Stimulated activated CD4-positive, alpha-beta T cell treated with anti-CD3 and anti-CD28 coated beads, TNF-alpha, amount 100 ng/mL, for 4 hours (primary cell): ENCODE results near the gene AJUBA.
"Not testable (repeated sequence)": the region's sequence is repeated elsewhere in the genome, so short reads cannot be mapped to it uniquely, and the experiment has no call there.

Experiments
- DNase-seq, 3 experiments: peaks; one replicate each; pipeline ENCODE4 v3.0.0-alpha.2; 2020; ENCODE audit warnings: low read depth in 3 of 3

The AJUBA gene

DNA sequence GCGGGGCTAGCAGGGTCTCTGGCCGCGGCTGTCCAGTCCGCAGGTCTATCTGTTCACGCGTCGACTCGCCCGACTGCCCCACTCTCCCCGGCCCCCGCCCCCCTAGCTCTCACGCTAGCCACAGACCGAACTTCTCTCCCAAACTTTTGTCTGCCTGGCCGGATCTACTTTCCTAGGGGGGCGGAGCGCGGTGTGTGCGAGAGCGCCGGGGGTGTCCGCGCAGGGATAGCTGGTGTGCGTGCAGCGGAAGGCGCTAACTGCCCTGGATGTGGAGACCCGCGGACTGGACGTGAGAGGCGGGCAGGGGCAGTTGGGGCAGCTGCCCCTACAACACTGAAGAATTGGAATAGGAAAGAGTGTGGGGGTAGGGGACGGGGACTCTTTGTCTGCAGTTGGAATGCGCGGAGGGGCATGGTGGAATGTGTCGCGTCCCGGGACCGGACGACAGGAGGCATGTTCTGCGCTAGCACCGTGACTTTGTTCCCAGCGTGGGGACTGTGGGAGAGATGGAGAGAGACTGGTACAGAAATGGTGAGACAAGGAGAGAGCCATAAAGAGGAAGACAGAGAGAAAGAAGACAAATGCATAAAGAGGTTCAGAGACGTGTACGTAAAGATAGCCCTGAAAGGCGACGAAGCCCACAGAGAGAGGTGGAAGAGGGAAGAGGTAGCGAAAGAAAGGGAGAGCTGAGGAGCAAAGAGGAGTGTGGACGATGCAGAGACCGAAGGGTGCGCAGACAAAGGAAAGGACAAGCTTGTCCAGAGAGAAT lies at the start of gene AJUBA:
Gene AJUBA, minus strand, starts transcription at position 75 of the 769 bp plus-strand sequence. CDS start 285 bp downstream, outside the sequence.
- peak; percentile 55 to 65 (median 56) for DNase-seq

DNA sequence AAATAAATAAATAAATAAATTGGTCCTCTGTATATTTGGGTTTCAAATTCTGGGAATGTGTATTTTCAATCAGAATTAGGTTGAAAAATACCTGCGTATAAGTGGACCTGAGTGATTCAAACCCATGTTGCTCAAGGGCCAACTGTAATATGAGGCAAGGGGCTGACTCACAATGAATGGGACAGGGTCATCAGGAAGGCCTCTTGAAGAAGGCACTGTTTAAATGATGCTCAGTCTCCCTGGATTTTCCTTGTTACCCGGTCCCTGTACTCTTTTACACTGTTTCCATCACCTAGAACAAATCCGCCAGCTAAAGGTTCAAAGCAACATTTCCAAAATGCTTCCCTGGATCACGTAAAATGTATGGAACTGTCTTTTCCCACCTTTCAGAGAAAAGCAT lies 48.6 kb upstream of the AJUBA start:
- no peak for DNase-seq

DNA sequence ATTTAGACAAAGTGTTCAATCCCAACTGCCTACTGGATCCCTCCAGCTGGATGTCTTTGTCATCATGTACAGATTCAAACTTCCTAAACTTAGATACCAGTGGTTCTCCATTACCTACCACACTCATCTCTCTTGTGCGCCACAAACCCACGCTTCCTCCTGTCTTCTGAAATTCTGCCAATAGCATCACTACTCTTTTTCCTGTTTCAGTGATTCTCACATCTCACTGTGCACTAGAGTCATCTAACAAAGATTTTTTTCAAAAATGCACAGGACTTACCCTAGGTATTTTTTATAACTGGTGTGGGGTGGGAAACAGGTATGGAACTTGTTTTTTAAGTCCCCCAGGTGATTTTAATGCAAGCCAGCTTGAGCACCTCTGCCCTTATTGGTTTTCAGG lies 46.4 kb upstream of the AJUBA start:
- DNase-seq = no peak

DNA sequence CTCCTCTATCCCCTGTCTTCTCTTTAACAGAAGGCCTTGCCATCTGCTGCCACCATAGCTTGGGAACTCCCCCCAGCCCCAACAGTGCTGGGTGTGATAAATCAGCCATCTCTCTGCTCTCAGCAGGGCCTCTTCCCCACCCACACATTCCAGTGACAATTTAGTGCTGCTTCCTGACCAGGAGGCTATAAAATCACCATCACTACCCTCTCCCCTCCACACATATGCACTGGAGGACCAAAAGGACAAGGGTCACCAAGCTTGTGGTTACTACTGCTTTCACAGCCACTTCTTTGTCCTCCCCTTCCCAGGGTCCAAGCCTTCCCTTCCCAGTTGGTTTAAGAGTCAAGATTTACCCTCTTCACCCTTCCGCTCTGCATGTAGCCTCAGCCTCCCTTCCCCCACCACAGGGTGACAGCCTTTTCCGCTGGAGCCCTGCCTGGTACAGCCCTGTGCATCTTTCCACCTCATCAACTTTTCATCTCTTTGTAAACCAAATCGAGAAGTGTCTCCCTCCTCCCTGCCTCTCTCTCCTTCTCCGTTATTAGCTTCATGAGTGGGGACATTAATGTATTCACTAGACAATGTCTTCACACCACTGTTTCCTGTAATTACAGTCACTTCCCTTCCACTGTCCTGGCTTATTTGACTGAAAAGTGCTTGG lies 42.9 kb upstream of the AJUBA start:
- no peak for DNase-seq

DNA sequence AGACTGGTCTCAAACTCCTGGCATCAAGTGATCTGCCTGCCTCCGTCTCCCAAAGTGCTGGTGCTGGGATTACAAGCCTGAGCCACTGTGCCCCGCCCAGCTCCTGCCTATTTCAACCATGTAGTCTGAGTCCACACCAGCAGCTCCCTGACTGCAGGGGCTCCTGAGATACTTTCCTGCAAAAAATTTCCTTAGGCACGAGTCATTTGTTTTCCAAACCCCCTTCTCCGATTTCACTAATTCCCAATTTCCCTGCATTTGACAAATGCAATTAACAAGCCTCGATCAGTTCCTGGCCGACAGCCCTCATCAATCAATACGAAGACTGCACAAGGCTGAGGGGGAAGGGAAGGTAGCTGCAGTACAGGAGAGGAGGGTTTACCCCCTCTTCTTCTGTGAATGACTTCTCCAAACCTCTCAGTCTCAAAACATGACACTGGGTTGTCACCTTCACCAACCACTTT lies 42.3 kb upstream of the AJUBA start:
- no peak for DNase-seq

DNA sequence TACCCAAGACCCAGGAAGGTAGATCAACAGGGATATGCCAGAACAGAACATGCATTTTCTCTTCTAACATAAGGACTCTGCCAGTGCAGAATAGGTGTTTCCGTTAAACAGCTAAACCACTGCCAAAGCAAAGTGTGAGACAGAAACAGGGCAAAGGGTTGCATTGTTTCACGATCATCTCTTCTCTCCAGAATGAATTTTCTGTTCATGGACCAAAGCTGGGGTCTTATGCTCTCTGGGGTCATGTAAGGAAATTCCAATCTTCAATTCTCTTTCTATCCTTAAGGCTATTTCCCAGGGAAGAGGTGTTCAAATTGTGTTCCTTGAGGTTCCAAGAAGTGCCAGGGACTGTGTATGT lies 41.4 kb upstream of the AJUBA start:
- no peak for DNase-seq

DNA sequence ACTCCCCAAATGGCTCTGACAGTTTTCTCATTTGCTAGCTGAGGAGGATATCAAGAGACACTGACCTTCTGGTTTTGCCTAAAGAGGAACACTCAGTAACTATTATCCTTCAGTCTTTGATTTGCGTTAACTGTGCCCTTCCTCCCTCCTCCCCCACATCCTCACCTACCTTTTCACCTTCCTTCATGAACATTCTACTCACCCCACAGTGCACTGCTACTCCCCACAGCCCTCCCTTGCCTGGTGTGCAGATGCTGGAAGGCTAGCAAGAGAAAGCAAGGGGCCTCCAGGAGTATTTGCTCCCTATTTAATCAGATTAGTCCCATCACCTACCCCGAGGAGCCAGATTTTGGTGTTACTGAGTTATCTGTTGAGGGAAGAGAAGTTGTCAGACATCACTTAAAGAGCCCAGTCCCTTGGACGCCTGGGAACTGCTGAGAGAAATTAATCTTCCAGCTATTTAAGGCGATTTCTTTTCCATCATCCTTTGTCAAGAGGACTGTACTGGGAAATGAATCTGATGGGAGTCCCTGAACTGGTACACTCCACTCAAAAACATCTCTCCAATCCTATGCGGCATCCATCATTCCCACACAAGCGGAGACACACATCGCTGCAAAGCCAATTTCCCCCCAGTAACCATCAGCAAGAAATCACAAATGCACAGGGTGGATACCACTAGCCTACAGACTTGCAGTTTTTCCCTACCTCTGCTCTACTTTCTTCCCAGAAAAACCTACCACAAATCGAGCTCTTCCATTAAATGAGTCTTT lies 40.9 kb upstream of the AJUBA start:
- no peak for DNase-seq

DNA sequence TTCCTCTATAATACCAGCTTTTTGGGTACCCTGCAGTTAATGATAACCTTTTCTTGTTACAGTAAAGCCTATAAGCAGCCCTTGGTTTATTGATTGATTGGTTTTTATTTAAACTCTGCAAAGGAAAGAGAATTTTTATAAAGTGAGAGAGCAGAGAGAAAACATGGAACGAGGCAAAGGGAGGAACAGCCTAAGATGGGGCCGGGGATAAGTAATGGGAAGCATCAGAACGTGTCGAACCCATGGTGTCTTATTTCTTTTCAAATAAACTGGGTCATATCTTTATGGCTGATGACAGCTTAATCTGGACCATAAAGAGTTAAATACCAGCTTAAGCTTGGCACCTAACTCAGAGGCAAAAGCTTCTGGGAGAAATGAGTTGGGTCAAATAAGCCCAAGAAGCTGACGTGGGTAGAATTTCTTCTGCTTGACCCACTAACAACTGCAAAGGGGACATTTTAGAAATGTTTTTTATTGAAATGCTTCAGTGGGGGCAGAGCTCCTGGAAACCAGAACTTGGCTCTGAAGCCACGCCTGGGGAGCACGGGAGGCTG lies 39.6 kb upstream of the AJUBA start:
- no peak for DNase-seq

DNA sequence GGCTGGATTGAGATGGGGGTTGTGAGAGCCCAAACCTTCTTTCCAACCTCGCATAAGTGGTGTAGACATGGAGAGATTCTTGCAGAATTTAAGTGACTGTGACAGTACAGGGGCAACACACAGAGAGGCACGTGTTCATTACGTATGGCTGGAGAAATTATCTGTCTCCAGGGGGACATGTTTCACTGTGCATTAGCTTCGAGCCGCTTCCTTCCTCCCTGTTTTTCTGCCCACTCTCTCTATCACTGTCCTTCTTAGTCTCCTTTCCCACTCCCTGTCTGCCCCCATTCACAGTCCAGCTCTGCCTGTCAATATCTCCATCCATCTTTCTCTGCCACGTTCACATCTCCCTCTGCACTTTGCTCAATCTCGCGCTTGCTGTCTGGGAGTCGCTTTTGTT lies 39.1 kb upstream of the AJUBA start:
- no peak for DNase-seq

DNA sequence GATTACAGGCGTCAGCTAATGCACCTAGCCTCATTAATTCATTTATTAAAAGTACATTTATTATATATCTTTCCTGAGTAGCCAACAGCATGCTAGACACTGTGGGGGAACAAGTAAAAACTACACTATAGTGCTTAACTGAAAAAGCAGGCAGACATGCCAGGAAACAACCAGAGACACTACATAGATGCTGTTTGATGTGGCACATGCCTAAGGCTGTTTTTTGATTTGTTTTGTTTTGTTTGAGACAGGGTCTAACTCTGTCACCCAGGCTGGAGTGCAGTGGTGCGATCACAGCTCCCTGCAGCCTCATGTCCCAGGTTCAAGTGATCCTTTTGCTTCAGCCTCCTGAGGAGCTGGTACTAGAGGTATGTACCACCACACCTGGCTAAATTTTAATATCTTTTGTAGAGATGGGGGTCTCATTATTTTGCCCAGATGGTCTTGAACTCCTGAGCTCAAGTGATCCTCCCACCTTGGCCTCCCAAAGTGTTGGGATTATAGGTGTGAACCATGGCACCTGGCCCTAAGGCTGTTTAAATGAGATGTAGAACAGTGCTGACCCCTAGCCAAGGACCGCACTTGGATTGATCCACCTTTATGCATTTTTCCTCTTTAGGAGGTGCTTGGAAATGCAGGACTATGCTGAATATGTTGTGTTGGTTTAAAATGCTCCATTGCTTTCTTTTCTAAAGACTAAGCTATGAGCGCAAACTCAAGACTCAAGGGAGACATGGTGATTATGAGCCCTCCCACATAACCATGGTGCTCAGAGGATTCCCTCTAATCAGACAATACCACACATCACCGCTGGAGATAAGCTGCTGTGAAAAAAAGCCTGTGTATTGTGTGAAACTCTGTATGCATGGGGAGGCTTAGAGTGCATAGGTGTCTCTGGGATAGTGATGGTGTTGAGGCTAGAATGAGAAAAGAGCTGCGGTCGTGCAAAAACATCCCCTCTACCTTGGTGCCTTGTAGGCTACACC lies 38.1 kb upstream of the AJUBA start:
- DNase-seq = no peak

DNA sequence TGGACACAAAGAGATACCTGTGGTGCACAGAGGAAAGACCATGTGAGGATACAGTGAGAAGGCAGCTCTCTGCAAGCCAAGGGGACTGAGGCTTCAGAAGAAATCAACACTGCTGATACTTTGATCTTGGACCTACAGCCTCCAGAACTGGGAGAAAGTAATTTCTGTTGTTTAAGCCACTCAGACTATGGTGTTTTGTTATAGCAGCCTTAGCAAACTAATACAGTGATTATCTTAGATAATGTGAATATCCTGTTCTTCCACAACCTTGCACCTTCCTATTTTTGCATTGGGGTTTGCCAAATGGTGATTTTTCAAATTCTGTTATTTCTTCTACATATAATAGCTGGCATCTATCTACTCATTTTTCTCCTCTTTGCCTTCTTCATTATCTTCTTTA lies 35.8 kb upstream of the AJUBA start:
- DNase-seq = no peak

DNA sequence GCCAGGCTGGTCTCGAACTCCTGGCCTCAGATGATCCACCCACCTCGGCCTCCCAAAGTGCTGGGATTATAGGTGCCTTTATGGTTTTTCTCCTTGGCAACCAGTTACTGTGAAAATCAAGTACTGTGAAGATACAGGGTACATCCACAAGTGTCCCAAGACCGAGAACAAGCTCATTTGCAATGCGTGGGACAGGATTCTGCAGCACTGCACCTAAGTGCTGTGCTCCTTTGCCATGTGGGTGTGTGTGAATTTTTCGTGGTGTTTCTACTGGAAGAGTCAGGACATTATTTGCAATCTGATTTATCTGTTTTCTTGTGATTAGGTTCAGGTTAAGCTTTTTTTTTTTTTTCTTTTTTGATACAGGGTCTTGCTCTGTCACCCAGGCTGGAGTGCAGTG lies 34.7 kb upstream of the AJUBA start:
- no peak for DNase-seq

DNA sequence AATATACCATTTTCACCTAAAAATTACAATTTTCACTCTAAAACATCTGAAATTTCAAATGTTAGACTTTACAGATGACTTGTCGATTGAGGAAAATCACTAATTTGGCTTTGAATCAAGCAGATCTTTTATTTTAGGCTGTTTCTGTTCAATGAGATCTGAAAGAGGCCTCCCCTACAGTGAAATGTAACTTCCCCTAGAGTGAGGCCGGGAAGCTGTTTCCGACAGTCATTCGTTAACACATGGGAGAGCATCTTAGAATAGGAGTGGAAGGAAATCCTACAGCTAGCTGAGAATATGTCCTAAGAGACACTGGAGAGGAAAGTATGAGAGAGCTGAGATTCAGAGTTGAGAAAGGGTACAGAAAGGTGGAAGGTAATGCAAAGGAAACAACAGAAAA lies 33.3 kb upstream of the AJUBA start:
- DNase-seq = no peak

DNA sequence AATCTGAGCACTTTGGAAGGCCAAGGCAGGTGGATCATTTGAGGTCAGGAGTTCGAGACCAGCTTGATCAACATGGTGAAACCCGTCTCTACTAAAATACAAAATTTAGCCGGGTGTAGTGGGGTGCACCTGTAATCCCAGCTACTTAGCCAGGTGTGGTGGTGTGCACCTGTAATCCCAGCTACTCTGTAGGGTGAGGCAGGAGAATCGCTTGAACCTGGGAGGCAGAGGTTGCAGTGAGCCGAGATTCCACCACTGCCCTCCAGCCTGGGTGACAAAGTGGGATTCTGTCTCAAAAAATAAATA lies 31.4 kb upstream of the AJUBA start:
- not testable (repeated sequence) for DNase-seq

DNA sequence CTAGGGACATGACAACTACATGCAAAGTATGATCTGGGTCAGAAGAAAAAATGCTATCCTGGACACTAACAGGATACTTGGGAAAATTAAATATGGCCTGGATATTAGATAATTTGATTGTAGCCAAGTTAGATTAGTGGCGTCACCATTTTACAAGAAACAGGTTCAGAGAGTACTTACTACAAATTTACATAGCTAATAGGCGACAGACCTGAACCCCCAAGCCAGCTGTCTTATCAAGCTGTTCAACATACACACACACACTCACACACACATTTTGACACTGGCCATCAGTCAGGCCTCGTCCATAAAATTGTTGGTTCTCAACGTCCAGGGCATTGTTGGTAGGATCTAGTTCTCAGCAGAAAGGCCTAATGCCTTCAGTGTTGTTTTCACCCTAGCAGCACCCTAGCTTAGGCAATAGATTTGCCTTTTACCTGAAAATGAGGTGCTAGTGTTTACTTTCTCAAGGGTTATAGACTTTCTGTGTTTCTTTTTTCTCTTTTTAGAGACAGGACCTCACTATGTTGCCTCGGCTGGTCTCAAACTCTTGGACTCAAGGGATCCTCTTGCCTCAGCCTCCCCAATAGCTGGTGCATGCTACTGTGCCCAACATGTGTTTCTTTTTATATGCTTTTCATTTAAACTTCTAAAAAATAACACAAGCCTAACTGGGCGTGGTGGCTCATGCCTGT lies 30.9 kb upstream of the AJUBA start:
- DNase-seq = no peak

DNA sequence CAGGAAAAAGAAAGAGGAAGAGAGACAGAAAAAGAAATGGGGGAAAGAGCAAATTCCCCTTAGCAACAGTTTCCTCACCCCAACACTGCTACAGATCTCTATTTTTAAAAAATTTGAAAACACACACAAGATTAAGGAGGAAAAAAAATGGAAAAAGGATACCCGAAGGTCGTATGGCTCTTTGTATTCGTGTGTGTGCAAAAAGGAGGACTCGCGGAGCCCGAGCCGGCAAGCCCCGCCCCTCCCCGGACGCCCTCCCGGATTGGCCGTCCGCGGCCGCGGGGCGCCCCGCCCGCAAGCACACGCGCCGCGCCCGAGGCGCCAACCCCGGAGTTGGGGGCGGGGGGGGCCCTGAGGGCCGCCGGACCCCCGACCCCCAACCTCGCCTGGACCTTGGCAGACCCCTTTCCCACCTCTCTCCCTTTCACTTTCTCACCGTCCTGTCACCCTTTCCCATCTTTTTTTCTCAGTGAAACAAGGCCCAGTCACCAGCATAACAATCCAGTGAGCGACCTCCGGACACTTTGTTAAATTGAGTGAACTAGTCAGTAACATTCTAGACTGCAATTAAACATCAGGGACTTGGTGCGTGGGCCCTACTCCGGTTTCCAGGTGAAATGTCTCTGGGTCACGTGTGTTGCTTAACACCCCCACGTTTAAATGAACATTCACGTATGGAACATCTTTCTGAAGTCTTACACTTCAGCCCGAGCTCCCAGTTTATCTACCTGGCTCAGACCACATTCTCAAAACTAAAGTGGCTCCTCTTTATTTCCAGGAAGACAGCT lies 27.8 kb upstream of the AJUBA start, which contains the start of gene C14orf93:
Gene C14orf93, minus strand, starts transcription at position 205 of the 788 bp plus-strand sequence. CDS start 11,120 bp downstream, outside the sequence.
- DNase-seq = peak; percentile 60 to 71 (median 67)

DNA sequence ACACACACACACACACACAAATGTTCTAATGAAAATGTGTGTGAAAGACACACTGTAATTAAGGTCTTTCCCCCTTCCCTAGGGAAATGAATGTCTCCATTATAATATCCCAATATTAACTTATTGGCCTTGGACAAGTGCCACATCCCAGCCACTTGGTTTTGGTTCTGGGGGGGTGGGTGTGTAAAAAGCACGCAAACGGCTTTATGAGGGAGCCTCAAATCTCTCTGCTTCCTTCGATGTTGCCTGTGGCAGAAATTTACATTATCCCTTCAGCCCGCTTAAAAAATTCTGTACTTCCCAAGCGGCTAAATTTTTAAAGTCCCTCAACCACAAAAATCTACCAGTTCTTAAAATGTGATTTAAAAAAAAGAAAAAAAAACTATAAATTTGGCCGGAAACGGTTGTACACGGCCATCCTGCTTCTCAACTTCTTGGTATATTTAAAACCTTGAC lies 27.2 kb upstream of the AJUBA start:
- DNase-seq = no peak

DNA sequence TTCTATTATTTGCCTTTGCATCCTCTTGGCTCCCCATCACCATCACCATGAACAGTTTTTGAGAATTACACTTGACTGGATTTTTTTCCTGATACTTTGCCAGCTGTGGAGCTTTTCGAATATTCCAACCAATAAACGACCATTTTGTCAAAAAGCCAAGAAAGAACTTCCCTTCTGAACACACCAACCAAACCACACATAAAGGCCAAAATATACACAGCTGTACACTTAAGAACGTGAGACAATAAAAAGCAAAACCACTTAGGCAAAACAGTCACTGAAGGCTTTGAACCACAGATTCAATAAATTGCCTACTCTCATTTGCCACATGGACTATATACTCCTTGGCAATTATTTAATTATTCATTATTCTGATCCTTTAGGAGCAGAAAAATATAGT lies 26.5 kb upstream of the AJUBA start:
- DNase-seq = no peak

DNA sequence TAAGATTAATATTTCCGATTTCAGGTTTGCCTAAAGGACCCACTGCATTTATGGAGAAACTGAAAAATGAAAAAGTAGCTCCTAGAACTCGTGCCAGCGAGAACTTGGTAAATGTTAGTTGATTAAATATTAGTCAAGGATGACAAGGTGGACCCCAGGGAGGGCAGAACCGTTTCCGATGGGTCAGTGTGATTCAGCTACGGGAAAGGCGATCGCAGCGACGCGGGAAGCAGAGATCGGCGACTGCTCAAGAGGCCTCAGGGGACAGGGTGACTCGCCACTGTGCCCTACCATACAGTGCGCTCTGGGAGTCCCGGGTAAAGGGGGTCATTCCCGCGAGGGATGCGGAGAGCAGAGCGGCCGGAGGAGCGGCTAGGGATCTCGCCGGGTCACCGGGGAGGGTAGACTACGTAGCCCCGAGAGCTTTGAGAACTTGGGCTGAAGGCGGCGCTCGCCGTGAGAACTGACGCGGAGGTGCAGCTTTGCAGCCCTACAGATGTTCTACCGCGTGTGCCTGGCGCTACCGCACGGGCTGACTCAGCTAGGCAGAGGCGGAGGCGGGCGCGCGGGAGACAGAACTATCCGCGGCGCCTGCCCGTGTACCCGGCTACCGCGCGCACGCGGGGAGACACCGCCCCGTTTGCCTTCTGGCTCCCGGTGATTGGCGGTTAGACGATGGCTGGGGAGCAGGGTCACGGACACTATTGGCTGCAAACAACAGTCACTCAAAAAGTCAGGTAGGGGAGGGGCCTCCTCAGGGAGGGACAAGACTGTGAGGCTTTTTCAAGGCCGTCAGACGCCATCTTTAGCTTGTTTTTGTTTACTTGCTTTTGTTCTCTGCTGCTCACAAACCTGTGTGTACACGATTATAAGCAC lies 24.4 kb upstream of the AJUBA start:
- DNase-seq = peak; percentile 85 to 97 (median 95)
